GM18507 (cell line): ENCODE data around the gene DLGAP1.
"Not testable (repeated sequence)": the region's sequence is repeated elsewhere in the genome, so short reads cannot be mapped to it uniquely, and the experiment has no call there.

Experiments
- DNase-seq: peaks from one replicate; pipeline ENCODE4 v3.0.0; 2011; ENCODE audit warnings: low read depth; ENCODE audit not compliant: insufficient read length; ENCODE audit errors: extremely low spot score
- FAIRE-seq: peaks from 2 replicates; lab custom pipeline; 2011; peaks lifted over from hg19 to GRCh38; lab: Jason Lieb, UNC

Gene DLGAP1

DNA sequence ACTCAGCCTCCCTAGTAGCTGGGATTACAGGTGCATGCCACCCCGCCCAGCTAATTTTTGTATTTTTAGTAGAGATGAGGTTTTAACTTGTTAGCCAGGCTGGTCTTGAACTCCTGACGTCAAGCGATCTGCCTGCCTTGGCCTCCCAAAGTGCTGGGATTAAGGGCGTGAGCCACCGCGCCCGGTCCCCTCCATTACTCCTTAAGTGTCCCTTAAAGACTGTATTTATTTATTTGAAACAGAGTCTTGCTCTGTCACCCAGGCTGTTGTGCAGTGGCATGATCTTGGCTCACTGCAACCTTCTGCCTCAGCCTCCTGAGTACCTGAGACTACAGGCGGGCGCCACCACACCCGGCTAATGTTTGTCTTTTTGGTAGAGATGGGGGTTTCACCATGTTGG is 856.5 kb downstream of the DLGAP1 start:
- DNase-seq (no peak), FAIRE-seq (no peak)

DNA sequence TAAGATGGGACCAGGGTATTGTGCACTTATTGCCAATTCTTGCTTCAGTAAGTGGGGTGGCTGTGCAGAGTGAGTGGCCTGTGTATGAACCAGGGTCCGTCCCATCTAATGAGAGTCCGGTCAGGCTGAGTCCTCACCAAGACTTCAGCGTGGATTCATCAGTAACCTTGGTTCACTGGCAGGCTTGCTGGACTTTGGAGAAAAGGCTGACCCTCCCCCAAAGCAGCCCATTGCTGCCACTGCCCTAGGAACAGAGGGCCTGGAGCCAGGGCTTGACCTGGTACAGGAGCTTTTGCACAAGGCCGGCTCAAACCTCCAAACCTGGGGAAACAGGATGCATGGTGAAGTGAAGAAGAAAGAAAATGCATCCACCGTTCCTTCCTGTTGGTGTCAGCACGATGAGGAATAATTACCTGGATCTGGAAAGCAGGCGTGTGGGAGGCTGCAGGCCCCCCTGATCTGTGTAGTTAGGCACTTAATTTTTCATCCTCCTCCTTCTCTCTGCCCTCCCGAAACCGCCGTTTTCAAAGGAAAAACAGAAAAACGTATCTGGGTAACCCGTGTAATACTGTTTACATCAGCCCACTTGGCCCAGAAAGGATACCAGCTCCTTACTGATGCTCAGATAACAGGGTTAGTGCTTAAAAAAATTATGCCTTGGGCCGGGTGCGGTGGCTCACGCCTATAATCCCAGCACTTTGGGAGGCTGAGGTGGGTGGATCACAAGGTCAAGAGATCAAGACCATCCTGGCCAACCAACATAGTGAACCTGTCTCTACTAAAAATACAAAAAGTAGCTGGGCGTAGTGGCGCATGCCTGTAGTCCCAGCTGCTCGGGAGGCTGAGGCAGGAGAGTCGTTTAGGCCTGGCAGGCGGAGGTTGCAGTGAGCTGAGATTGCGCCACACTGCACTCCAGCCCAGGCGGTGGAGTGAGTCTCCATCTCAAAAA is 857.4 kb downstream of the DLGAP1 start:
- DNase-seq, result no peak
- FAIRE-seq, result no peak

DNA sequence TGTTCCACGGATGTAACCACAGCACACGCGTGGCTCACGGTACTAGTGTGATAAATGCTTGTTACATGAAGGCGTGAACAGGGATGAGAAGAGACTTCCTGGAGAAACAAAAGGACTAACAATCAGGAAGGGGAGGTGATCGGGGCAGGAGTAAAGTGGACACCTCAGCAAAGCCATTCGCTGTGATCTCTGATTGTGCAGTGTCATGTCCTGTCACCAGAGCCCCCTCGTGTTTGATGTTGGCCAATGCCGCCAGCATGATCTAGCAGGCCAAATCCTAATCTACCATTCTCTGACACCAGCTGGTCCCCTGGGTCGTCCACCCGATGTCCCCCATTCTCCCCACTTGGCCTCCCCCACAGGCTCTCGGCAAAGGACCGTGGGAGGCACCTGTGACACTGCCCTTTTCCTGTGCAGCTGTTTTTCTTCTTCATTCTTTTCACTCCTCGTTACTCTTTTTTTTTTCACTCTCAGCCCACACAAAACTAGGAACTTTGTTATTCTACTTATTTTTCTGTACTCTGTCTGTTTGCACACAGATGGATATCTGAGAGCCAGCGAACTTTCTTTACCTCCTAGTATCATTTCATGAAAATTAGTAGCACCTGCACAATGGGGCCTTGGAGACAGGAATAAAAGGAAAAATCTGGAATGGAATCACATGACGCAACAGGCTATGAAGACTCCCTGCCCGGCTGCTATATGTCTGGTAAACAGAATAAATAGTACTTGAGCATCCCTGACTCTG is 858.3 kb downstream of the DLGAP1 start:
- DNase-seq, result no peak
- FAIRE-seq, result no peak

DNA sequence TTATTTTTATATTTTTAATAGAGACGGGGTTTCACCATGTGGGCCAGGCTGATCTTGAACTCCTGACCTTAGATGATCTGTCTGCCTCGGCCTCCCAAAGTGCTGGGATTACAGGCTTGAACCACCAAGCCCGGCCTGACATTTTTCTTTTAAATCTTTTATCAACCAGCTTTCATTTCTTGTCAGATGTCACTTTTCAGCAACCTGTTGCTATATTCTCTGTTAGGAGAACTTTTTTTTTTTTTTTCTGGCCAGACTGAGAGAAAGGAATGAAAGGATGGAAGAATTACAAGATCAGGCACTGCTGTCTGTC is 858.8 kb downstream of the DLGAP1 start:
- FAIRE-seq (no peak), DNase-seq (no peak)

DNA sequence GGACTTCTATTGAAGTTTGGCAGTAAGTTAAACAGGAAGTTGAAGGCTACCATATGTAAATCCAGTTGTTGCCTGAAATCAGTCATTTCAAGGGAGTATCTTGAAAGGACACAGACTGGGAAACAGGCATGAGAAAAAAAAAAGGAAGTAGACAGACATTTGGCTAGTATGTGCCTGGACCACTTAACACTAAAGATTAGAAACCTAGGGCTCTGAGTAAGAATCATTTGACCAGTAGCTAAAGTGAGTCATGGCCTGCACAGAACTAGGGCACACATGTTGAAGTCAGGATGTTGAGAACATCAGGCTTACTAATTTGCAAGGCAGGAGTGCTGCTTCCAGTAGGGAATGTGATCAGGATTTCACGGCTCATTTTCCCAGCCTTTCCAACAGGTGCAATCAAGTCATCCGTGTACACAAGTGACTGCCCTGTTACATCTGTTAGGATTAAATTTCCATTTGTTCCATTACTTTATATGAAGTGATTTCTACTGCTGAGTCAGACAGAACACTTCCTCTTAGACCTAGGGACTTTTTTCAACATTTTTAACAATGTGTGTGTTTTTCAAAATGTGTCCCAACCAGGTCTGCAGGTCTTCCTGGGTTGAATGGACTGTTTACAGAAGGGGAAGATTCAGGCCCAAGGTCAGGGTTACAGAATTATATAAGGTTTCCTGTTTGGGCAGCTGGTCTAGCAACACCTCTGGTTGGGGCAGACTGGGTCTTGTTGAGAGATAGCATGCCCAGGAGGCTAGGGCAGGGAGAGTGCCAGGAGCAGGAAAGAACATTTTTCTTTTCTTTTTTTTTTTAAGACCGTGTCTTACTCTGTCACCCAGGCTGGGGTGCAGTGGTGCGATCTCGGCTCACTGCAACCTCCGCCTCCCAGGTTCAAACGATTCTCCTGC is 859.5 kb downstream of the DLGAP1 start:
- peak; percentile 39 for FAIRE-seq
- no peak for DNase-seq

DNA sequence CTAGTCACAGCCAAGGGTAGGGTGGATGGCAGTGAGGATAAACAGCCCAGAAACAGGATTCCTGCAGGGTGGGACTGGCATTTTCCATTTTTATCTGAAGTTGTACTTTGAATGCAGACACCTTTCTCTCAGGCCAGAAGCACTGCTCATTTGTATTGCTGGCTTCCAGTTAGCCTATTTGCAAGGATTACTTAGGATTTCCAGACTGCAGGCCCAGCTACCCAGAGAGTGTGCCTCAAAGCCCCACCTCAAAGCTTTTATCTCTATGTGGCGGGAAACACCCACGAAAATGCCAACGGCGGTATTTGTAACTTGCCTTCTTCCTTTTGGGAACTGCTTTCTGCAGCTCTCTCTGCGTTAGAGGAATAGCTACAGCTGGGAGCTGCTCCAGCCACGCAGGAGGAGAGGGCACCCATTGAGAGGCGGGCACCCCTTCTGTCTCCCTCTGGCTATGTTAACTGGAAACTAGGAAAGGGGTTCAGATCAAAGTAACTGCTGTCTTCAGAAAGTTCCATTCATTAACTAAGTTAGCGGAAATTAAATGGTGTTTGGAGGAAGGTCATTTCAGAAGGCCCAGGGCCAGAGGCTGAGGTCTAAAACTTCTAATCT is 860.2 kb downstream of the DLGAP1 start:
- DNase-seq (no peak), FAIRE-seq (no peak)

DNA sequence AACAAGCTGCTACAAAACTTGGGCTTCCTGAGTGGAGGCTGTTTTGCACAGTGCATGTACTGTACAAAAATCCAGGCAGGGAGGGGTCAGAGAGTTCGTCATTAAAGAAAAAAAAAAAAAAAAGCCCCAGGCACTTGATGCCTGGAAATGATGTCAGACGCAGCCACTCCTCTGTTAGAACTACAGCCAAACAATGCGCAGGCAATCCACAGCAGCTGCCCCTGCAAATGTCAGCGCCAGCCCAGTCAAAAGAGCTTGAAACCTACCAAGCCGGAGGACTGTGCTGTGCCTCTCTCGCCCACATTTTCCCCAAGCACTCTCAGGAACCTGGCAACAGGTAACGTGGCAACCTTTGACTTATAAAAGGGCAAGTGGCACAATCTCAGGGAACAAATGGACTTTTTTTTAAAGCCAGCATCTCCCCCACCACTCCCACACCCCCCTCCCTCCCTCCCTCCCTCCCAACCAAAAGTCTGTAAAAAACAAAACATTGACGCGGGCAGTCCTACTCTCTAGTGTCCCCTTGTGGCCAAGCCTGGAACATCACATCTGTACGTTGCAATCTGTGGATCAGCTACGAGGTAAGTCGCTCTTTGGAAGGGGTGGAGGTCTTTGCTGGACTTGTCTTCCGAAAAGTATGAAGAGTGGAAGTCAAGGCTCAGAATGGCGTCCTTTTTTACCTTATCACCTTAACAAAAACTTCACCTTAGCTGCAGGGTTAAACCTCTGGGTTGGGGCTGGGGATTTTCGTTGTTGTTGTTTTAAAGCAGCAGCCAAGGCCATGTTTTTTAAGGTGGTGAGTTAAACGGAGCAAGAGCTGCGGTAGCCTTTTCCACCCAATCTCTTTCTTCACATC is 861.0 kb downstream of the DLGAP1 start:
- peak; percentile 82 for FAIRE-seq
- DNase-seq, result no peak

DNA sequence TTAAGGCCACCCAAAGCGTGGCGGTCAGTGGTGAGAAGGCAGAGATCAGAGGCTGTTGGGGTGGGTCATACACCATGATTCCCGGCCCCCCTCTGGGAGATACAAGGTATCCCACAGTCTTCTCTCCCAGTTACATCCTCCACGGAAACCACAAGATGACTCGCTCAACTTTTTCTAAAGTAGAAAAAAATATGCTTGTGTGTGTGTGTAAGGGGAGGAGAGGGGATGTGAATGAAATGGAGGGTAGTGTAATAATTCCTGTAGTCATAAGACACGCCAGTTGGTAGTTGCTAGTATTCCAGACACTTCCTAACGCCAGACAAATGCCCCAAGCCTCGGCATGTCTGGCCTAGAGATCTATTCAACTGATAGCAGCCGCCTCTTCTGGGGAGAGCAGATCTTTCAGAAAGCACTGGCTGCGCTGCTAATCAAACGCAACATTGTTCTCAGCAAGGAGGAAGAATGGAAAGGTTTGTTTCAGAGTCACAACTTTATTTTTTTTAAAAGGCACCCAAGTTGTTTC is 861.7 kb downstream of the DLGAP1 start:
- FAIRE-seq (no peak), DNase-seq (no peak)

DNA sequence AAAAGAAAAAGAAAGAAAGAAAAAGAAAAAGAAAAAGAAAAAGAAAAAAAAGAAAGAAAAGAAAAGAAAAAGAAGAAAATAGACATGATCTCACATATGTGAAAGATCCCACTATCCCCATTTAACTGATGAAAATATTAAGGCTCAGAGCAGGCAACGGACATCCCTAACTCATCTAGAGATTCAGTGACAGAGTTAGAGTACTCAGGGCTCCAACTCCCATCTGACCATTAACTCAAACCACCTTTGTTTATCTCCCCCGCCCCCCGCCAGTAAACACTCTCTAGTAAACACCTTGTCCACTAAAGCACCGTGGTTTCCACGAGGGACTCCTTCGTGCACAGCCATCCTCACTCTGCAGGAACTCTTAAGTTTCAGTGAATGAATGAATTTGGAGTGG is 862.2 kb downstream of the DLGAP1 start:
- FAIRE-seq (no peak), DNase-seq (no peak)

DNA sequence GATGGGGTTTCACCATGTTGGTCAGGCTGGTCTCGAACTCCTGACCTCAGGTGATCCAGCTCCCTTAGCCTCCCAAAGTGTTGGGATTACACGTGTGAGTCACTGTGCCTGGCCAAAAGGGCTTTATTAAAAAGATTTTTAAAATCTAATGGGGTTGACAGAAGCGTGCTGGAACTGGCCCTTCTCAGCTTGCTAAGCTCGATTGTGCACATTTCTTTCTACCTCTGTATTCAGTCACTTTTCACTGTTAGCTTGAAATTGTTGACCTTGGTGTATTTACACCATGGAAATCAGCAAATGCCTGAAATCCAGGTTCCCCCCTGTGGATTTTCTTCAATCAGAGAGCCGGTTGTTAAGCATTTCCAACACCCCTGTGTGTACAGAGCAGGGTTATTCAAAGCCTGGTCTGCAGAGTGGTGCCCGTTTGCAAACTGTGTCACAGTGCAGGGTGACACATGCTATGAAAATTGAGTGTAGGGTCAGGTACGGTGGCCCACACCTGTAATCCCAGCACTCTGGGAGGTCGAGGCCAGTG is 864.9 kb downstream of the DLGAP1 start:
- DNase-seq, result no peak
- no peak for FAIRE-seq

DNA sequence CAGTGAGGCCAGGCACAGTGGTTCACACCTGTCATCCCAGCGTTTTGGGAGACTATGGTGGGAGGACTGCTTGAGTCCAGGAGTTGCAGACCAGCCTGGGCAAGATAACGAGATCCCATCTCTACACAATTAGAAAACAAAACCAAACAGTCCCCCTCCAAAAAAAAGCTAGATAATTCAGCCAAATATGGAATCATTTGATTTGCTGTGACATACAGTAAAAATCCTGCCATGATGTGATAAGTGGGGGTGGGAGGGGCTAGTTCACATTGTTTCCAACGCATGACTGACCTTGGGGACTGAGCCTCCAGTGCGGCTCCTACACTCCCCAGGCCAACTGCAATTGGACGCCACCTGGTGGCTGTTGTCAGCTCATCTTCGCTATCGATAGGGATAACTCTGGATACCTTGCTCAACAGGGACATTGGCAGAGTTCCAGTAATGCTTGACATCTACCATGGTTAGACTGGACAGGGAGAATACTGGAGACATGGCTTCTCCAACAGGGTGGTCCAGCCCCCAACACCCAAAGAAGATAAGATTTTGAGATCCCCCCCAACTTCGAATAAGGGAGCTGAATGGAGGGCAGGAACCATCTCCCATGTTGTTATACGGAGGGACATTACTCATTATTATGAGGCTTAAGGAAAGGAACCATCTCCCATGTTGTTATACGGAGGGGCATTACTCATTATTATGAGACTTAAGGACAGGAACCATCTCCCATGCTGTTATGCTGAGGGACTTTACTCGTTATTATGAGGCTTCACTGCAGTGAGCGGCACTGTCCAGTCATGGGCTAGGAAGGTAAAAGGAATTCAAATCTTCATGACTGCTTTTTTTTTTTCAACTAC is 869.2 kb downstream of the DLGAP1 start:
- peak; percentile 77 for FAIRE-seq
- DNase-seq, result no peak

DNA sequence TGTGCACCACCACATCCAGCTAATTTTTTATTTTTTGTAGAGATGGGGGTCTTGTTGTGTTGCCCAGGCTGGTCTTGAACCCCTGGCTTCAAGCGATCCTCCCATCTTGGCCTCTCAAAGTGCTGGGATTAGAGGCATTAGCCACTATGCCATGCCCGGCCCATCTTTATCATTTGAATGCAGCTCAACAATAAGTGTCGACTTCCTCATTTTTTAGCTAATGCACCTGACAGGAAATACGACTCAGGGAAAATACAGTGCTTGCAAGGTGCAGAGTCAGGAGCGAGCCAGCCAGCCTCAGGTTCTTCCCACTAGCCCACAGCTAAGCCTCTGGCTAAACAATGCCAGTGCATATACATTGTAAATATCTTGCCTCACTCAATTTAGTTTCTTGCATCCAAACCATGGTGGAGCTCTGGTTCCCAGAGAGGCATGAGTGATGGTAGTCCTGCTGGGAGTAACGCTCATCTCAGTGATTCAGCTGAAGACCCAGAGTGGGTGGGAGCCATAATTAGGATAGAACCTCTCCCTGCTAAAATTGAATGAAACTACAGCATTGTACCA is 870.1 kb downstream of the DLGAP1 start:
- FAIRE-seq, result no peak
- DNase-seq, result no peak

DNA sequence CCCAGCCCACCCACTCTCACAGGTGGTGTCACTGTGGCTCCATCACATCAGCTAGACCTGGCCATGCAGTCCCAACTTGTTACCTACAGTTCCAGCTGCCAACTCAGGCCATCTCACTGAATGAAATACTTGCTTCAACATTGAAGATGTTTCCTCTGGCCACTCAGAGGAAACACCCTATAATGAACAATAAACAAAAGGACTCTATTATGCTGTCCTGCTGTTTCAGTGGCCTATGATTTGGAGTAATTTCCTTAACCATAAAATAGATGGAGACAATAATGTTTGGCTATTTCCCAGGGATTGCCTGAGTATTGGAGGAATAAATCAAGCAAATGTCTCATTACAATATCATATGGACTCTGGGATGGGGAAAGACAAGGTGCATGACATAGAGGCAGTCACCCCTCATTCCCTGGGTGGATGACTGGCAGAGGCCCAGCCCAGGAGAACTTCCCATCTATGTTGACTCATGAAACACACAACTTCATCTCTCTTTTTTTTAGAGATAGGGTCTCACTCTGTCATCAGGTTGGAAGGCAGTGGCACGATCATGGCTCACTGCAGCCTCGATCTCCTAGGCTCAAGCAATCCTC is 870.7 kb downstream of the DLGAP1 start:
- no peak for DNase-seq

DNA sequence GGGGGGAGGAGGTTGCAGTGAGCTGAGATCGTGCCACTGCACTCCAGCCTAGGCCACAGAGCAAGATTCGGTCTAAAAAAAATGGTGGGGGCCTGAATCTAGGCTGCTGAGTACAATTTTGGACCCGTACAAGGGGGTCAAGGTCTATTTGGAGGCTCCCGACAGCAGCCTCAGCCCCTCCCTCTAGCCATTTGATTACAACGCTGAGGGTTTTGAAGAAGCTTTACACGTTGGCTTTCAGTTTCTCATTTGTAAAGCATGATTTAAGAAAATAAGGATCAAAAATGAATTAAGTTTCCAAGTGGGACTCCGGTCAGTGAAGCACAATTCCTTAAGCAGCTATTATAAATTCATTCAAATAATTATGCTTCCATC is 871.2 kb downstream of the DLGAP1 start:
- DNase-seq (no peak), FAIRE-seq (no peak)

More for the DNA sequence above, 870.7 kb downstream of the DLGAP1 start:
- FAIRE-seq, result no peak

DNA sequence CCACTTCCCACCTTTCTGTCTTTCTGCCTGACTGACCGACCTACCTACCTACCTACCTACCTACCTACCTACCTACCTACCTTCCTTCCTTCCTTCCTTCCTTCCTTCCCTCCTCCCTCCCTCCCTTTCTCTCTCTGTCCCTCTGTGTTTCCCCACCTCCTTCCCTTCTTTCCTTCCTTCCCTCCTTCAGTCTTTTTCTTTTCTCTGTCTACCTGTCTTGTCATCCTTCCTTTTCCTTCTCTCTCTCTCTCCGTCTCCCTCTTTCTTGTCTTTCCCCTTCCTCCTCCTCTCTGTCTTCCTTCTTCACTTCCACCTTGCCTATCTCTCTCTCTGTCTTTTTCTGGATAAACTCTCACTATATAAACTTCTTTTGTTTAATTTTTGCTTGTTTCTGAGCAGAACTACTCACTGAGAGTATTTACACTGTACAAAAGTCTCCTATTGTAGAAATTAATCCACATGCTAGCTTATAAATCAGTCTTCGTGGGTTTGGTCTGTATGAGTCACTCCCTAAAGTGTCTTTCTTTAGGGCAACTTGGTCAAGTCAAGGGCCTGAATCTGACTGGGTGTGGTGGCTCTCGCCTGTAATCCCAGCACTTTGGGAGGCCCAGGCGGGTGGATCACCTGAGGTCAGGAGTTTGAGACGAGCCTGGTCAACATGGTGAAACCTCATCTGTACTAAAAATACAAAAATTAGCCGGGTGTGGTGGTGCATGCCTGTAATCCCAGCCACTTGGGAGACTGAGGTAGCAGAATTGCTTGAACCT is 871.8 kb downstream of the DLGAP1 start:
- not testable (repeated sequence) for DNase-seq, FAIRE-seq

DNA sequence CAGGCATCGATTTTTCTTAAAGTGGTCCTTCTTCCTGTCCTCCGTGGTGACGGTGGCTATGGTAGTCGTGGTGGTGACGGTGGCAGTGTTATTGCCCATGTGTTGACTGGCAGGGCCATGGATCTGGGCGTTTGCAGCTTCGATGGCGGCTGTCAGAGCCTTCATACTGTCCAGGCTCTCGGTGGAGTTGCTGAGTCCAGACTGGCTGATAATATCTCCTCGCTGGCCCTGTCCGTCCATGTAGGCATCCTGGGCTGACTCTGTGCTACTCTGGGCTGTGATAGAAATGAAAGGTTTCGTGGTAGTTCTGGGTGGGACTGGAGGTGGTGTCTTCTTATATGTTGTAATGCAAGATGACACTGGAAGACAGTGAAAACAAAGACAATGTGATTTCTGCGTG is 873.2 kb downstream of the DLGAP1 start:
- DNase-seq (no peak), FAIRE-seq (no peak)
